Effector CD4-positive, alpha-beta T cell (primary cell): ENCODE results near the gene NEAT1.

Experiments
- DNase-seq: peaks from one replicate; pipeline ENCODE4 v3.0.0-alpha.2; 2020

The NEAT1 gene

DNA sequence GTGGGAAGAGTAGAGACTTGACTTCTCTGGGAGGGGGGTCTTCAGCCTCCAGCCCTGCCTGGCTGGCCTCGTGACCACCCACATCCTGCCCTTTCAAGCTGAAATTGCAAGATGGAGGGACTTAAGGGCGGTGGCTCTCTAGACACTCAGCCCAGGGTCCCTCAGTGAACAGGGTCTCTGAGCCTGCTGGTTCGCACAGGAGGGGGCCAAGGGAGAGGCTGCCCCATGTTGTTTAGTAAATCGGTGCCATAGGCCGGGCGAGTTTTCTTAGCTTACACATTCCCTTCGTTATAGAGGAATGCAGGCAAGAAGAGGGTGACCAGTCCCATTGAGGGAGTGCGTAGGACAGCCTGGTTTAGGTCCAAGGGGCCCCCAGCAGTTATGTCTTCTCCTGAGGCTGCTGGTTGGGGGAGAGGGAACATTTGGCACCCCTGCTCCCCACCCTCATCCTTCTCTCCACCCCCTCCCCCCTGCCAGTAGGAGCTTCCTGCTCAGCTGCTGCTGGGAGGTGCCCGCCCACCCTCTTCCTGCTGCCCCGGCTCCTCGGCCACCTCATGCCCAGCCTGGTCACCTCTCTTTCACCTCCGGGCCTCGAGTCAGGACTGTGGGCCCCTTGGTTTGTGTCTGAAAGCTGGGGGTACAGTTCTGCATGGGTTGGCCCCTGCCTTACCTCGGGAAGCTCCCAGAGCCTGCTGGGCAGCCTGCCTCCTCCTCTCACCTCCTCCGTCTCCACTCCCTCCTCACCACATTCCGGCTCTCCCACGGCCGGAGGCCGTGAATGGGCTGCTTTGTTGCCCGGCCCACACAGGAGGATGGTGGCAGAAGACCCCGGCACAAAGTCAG is 32.3 kb upstream of the NEAT1 start:
- DNase-seq = no peak

DNA sequence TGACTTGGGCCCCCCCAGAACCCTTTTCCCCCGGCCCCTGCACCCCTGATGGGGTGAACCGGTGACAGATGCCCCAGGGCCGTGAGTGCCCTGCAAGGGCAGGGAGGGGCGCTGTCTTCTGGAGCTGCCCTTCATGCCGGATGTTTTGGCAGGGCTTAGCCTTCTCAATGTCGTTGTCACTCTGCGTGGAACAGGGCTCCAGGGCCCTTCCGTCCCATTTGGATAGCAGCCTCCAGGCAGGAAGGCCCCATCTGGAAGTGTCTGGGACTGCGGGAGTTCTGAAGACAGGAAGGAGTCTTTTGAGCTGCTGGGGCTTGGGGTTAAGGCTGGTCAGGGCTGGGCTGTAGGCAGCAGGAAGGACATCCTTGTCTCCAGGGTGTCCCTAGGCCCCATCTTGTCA is 31.6 kb upstream of the NEAT1 start:
- DNase-seq = no peak

GRCh38 chr11:65392186-65392829 is 30.3 kb upstream of the NEAT1 start:
- DNase-seq = no peak

GRCh38 chr11:65392899-65393298 is 29.7 kb upstream of the NEAT1 start:
- DNase-seq = no peak

- no peak for DNase-seq
Observed at GRCh38 chr11:65393513-65394079, 29.0 kb upstream of the NEAT1 start.

GRCh38 chr11:65394125-65394536 is 28.5 kb upstream of the NEAT1 start:
- no peak for DNase-seq

GRCh38 chr11:65395961-65396530 is 26.6 kb upstream of the NEAT1 start:
- DNase-seq = no peak

GRCh38 chr11:65396769-65397745 is 25.5 kb upstream of the NEAT1 start:
- no peak for DNase-seq

GRCh38 chr11:65398362-65398910 is 24.2 kb upstream of the NEAT1 start:
- DNase-seq = no peak

GRCh38 chr11:65399249-65399648 is 23.3 kb upstream of the NEAT1 start:
- no peak for DNase-seq

GRCh38 chr11:65399845-65400244 is 22.8 kb upstream of the NEAT1 start:
- DNase-seq = no peak

- no peak for DNase-seq
Observed at GRCh38 chr11:65400307-65401072, 22.1 kb upstream of the NEAT1 start.

DNA sequence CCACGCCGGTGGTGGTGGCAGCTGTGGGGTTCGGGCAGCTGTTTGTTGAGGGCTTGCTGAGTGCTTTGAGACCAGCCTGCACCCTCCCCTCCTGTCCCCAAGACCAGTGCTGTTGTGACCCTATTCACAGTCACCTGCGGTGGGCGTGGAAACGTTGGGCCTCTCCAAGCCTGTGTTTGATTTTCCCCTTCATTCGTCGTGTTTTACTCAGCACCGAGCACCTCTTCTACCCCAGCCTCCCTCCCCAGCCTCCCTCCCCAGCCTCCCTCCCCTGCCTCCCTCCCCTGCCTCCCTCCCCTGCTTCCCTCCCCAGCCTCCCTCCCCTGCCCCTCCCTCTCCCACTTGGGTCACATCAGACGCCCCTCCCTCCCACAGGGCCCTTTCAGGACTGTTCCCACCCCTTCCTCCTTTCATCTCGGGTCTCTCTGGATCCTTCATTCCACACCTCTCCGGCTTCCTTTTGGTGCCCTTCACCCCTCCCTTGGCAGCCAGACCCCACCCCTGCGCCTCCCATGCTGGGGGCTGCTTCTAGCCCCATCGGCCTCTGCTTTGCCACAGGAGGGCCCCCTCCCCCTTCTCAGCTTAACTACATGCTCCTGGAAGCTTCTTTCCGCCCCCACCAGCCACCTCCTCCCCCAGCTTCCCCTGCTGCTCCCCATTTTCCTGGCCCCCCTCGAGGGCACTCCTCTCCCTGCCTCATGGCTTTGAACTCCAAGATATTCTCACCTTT is 21.4 kb upstream of the NEAT1 start:
- DNase-seq = no peak

DNA sequence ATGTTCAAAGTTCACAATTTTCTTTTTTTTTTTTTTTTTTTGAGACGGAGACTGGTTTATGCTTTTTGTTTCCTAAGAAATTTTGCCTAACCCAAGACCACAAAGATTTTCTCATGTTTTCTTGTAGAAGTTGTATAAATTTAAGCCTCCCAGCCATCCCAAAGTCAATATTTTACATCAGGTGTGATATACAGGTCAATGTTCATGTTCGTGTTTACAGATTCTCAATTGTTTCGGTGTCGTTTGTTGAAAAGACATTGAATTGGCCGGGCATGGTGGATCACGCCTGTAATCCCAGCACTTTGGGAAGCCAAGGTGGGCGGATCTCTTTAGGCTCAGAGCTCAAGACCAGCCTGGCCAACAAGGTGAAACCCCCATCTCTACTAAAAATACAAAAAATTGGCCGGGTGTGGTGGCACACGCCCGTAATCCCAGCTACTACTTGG is 20.8 kb upstream of the NEAT1 start:
- DNase-seq = no peak

- no peak for DNase-seq
Observed at GRCh38 chr11:65402790-65403189, 19.8 kb upstream of the NEAT1 start.

DNA sequence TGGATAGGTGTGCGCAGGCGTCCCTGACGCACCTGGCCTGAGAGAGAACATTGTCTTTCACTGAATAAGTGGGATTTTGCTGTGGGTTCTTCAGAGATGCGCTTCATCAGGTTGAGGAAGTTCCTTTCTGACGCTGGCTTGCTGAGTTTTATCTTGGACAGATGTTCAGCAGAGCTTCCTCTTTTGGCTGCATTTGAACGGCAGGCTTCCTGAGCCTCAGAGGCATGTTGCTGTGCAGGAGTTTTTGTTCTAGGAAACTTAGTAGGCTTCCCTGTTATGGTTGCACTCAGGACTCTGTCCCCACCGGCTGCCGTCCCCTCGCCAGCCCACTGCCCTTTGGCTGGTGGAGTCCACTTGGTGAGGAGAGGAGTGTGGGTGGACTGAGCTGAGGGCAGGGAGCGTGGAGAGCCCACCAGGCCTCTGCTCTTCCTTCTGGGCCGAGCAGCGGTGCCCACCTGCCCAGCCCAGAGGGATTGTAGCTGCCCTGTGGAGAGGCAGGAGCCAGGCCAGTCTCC is 18.9 kb upstream of the NEAT1 start:
- DNase-seq = no peak

DNA sequence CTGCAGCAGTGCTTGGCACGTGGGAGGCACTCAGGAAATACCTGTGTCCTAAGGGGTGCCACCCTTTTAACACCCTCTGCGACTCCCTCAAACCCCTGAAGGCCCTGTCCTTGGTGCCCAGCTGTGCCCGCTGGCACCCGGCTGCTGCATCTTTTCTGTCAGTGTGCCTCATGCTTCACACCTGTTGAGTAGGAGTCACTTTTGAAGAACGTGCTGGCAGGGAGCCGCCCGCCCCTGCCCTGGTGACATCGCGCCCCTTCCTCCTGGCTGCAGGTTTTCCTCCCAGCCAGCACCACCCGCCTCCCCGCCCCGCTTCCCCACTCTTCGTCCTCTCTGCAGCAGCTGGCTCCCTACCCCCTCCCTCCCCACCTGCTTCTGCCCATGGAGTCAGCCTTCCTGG is 18.4 kb upstream of the NEAT1 start:
- DNase-seq = no peak

- DNase-seq = no peak
Observed at GRCh38 chr11:65404638-65405339, 17.8 kb upstream of the NEAT1 start.

- no peak for DNase-seq
Observed at GRCh38 chr11:65410936-65411680, 11.5 kb upstream of the NEAT1 start.
